ENCODE data around the gene RYR2.

DNA sequence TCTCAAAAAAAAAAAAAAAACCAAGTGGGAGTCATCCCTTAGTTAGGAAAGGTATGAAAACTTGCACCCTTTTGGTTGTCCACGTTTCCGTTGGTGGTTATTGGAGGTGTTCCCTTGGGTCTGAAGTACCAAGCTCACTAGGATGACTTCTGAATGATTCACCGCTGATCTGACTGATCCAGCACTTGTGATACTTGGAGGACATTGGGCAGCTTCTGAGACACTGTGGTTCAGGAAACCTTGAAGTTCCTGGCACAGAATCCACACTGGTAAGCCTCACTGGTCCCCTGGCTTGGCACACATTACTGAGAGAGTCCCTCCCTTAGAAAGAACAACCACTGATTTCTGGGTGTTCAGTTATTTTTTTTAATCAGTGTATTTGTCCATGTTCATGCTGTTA lies 91.9 kb downstream of the RYR2 start:
- TF ChIP-seq, protein P1, sequence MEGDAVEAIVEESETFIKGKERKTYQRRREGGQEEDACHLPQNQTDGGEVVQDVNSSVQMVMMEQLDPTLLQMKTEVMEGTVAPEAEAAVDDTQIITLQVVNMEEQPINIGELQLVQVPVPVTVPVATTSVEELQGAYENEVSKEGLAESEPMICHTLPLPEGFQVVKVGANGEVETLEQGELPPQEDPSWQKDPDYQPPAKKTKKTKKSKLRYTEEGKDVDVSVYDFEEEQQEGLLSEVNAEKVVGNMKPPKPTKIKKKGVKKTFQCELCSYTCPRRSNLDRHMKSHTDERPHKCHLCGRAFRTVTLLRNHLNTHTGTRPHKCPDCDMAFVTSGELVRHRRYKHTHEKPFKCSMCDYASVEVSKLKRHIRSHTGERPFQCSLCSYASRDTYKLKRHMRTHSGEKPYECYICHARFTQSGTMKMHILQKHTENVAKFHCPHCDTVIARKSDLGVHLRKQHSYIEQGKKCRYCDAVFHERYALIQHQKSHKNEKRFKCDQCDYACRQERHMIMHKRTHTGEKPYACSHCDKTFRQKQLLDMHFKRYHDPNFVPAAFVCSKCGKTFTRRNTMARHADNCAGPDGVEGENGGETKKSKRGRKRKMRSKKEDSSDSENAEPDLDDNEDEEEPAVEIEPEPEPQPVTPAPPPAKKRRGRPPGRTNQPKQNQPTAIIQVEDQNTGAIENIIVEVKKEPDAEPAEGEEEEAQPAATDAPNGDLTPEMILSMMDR (IDR thresholded peaks at IDR 0.05), result no peak
- TF ChIP-seq EZH2 (IDR thresholded peaks at IDR 0.05), result no peak
- no peak for TF ChIP-seq EZH2phosphoT487 (IDR thresholded peaks at IDR 0.05)
